ENCODE measurements around the gene RIC8B. TPM values are rescaled to one million over a fixed set of nuclear protein-coding genes. Genes with fewer than 3 reads are reported as not detected.

RIC8B gene
- total RNA-seq, 4 donors from 2014 or later, result 12.5 to 17.8 (median 15.8) TPM

- TF ChIP-seq CTCF (IDR thresholded peaks at IDR 0.05), result no peak
- DNase-seq (ENCODE audit: low spot score), result no peak
- ATAC-seq (ENCODE audit: low FRiP score), result no peak
Measured at GRCh38 chr12:106889950-106890626, 115.6 kb downstream of the RIC8B start.

GRCh38 chr12:106892075-106892474 is 117.6 kb downstream of the RIC8B start:
- ATAC-seq (ENCODE audit: low FRiP score), result no peak
- TF ChIP-seq CTCF (IDR thresholded peaks at IDR 0.05), result no peak
- DNase-seq (ENCODE audit: low spot score), result no peak

GRCh38 chr12:106893451-106893850 is 119.0 kb downstream of the RIC8B start:
- DNase-seq (ENCODE audit: low spot score), result no peak
- TF ChIP-seq CTCF (IDR thresholded peaks at IDR 0.05), result no peak

GRCh38 chr12:106894774-106895173 is 120.3 kb downstream of the RIC8B start:
- TF ChIP-seq CTCF (IDR thresholded peaks at IDR 0.05), result no peak
- no peak for DNase-seq (ENCODE audit: low spot score)
- no peak for ATAC-seq (ENCODE audit: low FRiP score)

More at GRCh38 chr12:106893451-106893850, 119.0 kb downstream of the RIC8B start:
- ATAC-seq (ENCODE audit: low FRiP score), result no peak

GRCh38 chr12:106896603-106897002 is 122.1 kb downstream of the RIC8B start:
- TF ChIP-seq CTCF (IDR thresholded peaks at IDR 0.05), result no peak
- ATAC-seq (ENCODE audit: low FRiP score), result no peak
- DNase-seq (ENCODE audit: low spot score), result no peak

- DNase-seq (ENCODE audit: low spot score) (no peak), ATAC-seq (ENCODE audit: low FRiP score) (no peak)
- TF ChIP-seq CTCF (IDR thresholded peaks at IDR 0.05), result no peak
Measured at GRCh38 chr12:106897082-106897481, 122.6 kb downstream of the RIC8B start.
